Activated T-cell treated with anti-CD3 and anti-CD28 coated beads, Interleukin-2, amount 50 U/mL, for 1 hour (primary cell): ENCODE data around the gene KCNJ8.
"Not testable (repeated sequence)": the region's sequence is repeated elsewhere in the genome, so short reads cannot be mapped to it uniquely, and the experiment has no call there.

Experiments
- DNase-seq: peaks from one replicate; pipeline ENCODE4 v3.0.0-alpha.2; 2020

The KCNJ8 gene

GRCh38 chr12:21782723-21783122, 8.2 kb upstream of the KCNJ8 start:
- not testable (repeated sequence) for DNase-seq

GRCh38 chr12:21780786-21781185, 6.3 kb upstream of the KCNJ8 start:
- DNase-seq, result no peak

- DNase-seq, result no peak
Observed at GRCh38 chr12:21776175-21776574, 1.7 kb upstream of the KCNJ8 start.

GRCh38 chr12:21775133-21775820, 771 bp upstream of the KCNJ8 start:
- no peak for DNase-seq

- DNase-seq, result no peak
Observed at GRCh38 chr12:21773806-21774205, 700 bp downstream of the KCNJ8 start.

- no peak for DNase-seq
Observed at GRCh38 chr12:21773263-21773741, 1.2 kb downstream of the KCNJ8 start.

GRCh38 chr12:21771311-21771710, 3.2 kb downstream of the KCNJ8 start:
- no peak for DNase-seq

- no peak for DNase-seq
Observed at GRCh38 chr12:21769307-21769706, 5.2 kb downstream of the KCNJ8 start.

GRCh38 chr12:21766403-21766802, 8.1 kb downstream of the KCNJ8 start:
- no peak for DNase-seq

GRCh38 chr12:21764950-21765349, 9.6 kb downstream of the KCNJ8 start:
- no peak for DNase-seq

- no peak for DNase-seq
Observed at GRCh38 chr12:21764065-21764464, 10.4 kb downstream of the KCNJ8 start.

- no peak for DNase-seq
Observed at GRCh38 chr12:21763531-21763930, 11.0 kb downstream of the KCNJ8 start.

GRCh38 chr12:21759737-21760136, 14.8 kb downstream of the KCNJ8 start:
- DNase-seq, result no peak

GRCh38 chr12:21757735-21758134, 16.8 kb downstream of the KCNJ8 start:
- no peak for DNase-seq

GRCh38 chr12:21756699-21757098, 17.8 kb downstream of the KCNJ8 start:
- DNase-seq, result no peak

GRCh38 chr12:21751517-21751916, 23.0 kb downstream of the KCNJ8 start:
- DNase-seq, result no peak

- no peak for DNase-seq
Observed at GRCh38 chr12:21745258-21745657, 29.2 kb downstream of the KCNJ8 start.

- DNase-seq, result no peak
Observed at GRCh38 chr12:21731144-21731543, 43.4 kb downstream of the KCNJ8 start.

- no peak for DNase-seq
Observed at GRCh38 chr12:21725731-21726130, 48.8 kb downstream of the KCNJ8 start.

- no peak for DNase-seq
Observed at GRCh38 chr12:21718944-21719650, 55.4 kb downstream of the KCNJ8 start.

GRCh38 chr12:21718403-21718802, 56.1 kb downstream of the KCNJ8 start:
- no peak for DNase-seq

GRCh38 chr12:21717767-21718166, 56.7 kb downstream of the KCNJ8 start:
- DNase-seq, result no peak

GRCh38 chr12:21715386-21715785, 59.1 kb downstream of the KCNJ8 start:
- no peak for DNase-seq
